ENCODE data around the gene MKNK2. TPM values are rescaled to one million over a fixed set of nuclear protein-coding genes. Genes with fewer than 3 reads are reported as not detected.

MKNK2 gene
- total and polyA plus RNA-seq, 3 donors from 2014 or later: 76.5 to 103 (median 93.0) TPM

DNA sequence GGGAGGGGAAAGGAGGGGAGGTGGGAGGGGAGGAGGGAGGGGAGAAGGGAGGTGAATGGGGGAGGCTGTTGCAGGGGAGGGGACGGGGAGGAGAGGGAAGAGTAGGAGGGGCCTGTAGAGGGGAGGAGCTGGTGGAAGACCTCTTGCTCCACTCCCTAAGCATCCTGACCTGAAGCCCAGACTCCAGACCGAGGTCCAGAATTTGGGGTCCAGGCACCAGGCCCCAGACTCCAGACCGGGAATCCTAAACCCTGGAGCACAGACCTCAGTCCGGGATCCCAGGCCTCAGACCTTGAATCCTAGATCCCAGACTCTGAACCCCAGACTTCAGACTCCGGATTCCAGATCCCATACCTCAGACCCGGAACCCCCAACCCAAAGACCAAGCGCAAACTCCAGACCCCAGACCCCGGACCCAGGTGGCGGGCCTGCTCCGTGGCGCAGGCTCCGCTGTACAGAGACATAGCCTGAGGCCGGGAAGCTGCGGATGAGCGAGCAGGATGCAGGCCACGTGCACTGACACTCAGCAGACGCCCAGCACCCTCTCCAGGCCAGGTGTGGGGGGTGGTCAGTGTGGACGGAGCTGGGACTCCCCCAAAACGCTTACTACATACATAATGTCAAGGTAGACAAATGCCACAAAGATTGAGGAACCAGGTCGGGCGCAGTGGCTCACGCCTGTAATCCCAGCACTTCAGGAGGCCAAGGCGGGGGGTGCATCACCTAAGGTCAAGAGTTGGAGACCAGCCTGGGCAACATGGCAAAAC is 34.8 kb downstream of the MKNK2 start:
- Histone ChIP-seq H3K27ac (peak overlapping the region in 1 of 2 donors; percentile 66), H3K36me3 (ENCODE audit: low read depth, missing control alignments) (no peaks in the 10 kb centered on the region), H3K9me3 (no peaks in the 10 kb centered on the region), H3K4me3 (no peak overlapping the region), H3K27me3 (no peaks in the 10 kb centered on the region), H3K4me1 (peaks cover 9% of the 10 kb centered on the region)
- peak; percentile 79 for DNase-seq
- no peak for TF ChIP-seq POLR2A (IDR thresholded peaks at IDR 0.05)
- TF ChIP-seq, protein P1, sequence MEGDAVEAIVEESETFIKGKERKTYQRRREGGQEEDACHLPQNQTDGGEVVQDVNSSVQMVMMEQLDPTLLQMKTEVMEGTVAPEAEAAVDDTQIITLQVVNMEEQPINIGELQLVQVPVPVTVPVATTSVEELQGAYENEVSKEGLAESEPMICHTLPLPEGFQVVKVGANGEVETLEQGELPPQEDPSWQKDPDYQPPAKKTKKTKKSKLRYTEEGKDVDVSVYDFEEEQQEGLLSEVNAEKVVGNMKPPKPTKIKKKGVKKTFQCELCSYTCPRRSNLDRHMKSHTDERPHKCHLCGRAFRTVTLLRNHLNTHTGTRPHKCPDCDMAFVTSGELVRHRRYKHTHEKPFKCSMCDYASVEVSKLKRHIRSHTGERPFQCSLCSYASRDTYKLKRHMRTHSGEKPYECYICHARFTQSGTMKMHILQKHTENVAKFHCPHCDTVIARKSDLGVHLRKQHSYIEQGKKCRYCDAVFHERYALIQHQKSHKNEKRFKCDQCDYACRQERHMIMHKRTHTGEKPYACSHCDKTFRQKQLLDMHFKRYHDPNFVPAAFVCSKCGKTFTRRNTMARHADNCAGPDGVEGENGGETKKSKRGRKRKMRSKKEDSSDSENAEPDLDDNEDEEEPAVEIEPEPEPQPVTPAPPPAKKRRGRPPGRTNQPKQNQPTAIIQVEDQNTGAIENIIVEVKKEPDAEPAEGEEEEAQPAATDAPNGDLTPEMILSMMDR (IDR thresholded peaks at IDR 0.05): no peak
- intact Hi-C loops (cut with DNase I; ENCODE audit: low total_unique reads): no loop called here
- 41 to 43% methylated on average over 15 to 19 of the region's 23 CpGs for WGBS, 2 donors

DNA sequence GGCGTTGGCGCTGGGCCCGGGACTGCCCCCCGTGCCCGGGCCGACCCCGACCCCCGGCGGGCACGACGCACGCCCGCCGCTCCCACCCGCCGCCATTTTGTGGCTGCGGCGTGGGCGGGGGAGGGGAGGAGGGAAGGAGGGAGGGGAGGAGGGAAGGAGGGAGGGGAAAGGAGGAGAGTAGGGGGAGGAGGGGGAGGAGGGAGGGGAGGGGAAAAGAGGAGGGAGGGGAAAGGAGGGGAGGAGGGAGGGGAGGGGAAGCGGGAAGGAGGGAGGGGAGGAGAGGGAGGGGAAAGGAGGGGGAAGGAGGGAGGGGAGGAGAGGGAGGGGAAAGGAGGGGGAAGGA is 35.5 kb downstream of the MKNK2 start, which contains the start of gene BTBD2:
TSS of gene BTBD2 (minus strand) at position 107 of the 343 bp plus-strand sequence. CDS start at position 96, 11 bp downstream.
- WGBS, 2 donors: no CpG with 5 or more reads among the region's 20 CpGs
- Histone ChIP-seq H3K36me3 (ENCODE audit: low read depth, missing control alignments) (no peaks in the 10 kb centered on the region), H3K9me3 (no peaks in the 10 kb centered on the region), H3K27me3 (no peaks in the 10 kb centered on the region), H3K4me3 (peak within 1 kb of the TSS; percentile 49 to 63), H3K4me1 (peaks cover 9% of the 10 kb centered on the region), H3K27ac (peak within 1 kb of the TSS; percentile 50 to 66)
- peak; percentile 50 for DNase-seq
- TF ChIP-seq, protein P1 (IDR thresholded peaks at IDR 0.05): no peak
- no peak for TF ChIP-seq POLR2A (IDR thresholded peaks at IDR 0.05)
- intact Hi-C loops (cut with DNase I; ENCODE audit: low total_unique reads): no loop called here

DNA sequence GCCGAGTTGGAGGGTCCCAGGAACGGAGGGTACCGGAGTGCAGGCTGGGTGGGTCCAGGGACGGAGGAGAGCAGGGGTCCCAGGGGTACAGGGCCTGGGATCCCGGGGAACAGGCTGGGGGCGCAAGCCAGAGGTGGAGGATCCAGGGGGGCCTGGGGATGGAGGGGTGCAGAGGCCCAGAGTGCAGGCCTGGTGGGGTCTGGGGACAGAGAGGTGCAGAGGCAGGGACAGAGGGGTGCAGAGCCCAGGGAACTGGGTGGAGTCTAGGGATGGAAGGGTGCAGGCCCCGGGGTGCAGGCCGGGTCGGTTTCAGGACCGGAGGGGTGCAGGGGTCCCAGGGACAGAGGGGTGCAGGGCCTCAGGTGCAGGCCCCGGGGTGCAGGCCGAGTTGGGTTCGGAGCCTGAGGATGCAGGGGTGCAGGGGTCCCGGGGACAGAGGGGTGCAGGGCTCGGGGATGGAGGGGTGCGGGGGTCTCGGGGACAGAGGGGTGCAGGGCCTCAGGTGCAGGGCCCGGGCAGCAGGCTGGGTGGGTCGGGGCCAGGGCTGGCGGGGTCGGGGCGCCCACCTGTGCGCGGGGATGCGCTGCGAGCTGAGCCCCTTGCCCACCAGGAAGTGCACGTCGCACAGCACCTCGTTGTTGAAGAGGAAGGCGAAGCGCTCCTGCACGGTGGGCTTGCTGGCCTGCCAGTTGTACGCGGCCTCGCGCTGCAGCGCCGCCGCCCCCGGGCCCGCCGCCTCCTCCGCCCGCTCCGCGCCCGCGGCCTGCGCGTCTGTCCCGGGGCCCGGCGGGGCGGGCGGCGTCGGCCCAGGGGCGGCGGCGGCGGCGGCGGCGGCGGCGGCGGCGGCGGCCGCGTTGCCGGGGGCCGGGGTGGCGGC is 36.1 kb downstream of the MKNK2 start:
- Histone ChIP-seq H3K36me3 (ENCODE audit: low read depth, missing control alignments) (no peaks in the 10 kb centered on the region), H3K4me3 (peak overlapping the region; percentile 49 to 63), H3K27me3 (no peaks in the 10 kb centered on the region), H3K27ac (peak overlapping the region; percentile 50 to 53), H3K9me3 (no peaks in the 10 kb centered on the region), H3K4me1 (peaks cover 9% of the 10 kb centered on the region)
- no peak for TF ChIP-seq POLR2A (IDR thresholded peaks at IDR 0.05)
- TF ChIP-seq, protein P1 (IDR thresholded peaks at IDR 0.05): no peak
- DNase-seq: no peak
- intact Hi-C loops (cut with DNase I; ENCODE audit: low total_unique reads): no loop called here
- WGBS, 2 donors: 7 to 24% methylated on average over 14 to 66 of the region's 74 CpGs

DNA sequence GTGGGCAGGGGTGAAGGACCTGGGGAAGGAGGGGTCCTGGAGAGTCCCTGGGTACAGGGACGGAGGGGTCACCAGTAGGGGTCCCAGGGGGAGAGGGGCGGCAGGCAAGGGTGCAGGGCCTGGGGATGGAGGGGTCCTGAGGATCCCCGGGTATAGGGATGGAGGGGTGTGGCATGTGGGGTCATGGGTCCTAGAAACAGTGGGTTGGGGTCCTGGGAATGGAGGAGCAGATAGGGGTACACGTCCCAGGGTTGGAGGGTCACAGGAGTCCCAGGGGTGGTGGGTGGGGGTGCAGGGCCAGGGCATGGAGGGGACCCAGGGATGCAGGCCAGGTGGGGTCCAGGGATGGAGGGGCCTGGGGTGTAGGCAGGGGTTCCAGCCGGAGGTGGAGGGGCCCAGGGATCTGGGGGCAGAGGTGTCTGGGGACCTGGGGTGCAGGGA is 36.9 kb downstream of the MKNK2 start:
- Histone ChIP-seq H3K36me3 (ENCODE audit: low read depth, missing control alignments) (no peaks in the 10 kb centered on the region), H3K4me3 (no peak overlapping the region), H3K4me1 (peaks cover 9% of the 10 kb centered on the region), H3K9me3 (no peaks in the 10 kb centered on the region), H3K27me3 (no peaks in the 10 kb centered on the region), H3K27ac (no peak overlapping the region)
- no peak for DNase-seq
- TF ChIP-seq, protein P1 (IDR thresholded peaks at IDR 0.05): no peak
- no peak for TF ChIP-seq POLR2A (IDR thresholded peaks at IDR 0.05)
- WGBS, 2 donors: 59 to 72% methylated on average over 5 of the region's 5 CpGs
- intact Hi-C loops (cut with DNase I; ENCODE audit: low total_unique reads): no loop called here
